Skin epidermis (tissue), 12 donors: ENCODE measurements around the gene EXOC4.
"Not testable (repeated sequence)": the region's sequence is repeated elsewhere in the genome, so short reads cannot be mapped to it uniquely, and the experiment has no call there.

Experiments
- H3K27ac ChIP-seq, 21 experiments: fragments of 200-600 bp; sonication (generic) in 11 of 21; one replicate each; pipeline ENCODE4 v1.5.0; 2020; ENCODE audit warnings: mild to moderate bottlenecking in 3 of 21, inconsistent platforms in 2 of 21, moderate library complexity in 2 of 21
- H3K4me3 ChIP-seq, 7 experiments: fragments of 200-600 bp; sonication (generic) in 2 of 7; one replicate each; pipeline ENCODE4 v1.5.0; 2020; ENCODE audit warnings: inconsistent platforms in 2 of 7, mild to moderate bottlenecking in 2 of 7, moderate library complexity in 1 of 7

The EXOC4 gene

GRCh38 chr7:133274265-133274664 lies 21.4 kb downstream of the EXOC4 start:
- Histone ChIP-seq H3K27ac (no peak overlapping the region), H3K4me3 (no peak overlapping the region)

DNA sequence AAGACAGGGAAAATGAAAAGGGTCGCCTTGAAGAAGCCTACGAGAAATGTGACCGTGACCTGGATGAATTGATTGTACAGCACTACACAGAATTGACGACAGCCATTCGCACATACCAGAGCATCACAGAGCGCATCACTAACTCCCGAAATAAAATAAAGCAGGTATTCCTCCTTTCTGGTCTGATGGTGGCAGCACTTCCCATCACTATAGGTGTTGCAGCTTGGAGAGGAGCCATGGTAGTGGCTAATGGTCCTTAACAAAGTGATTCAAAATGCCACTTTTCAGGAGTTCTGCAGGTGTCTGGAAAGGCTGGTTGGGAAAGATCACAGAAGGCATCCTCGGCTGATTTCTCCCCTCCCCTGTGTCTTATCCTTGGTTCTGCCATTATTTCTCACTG lies 22.1 kb downstream of the EXOC4 start:
- Histone ChIP-seq H3K4me3 (no peak overlapping the region), H3K27ac (no peak overlapping the region)

GRCh38 chr7:133275446-133276095 lies 22.7 kb downstream of the EXOC4 start:
- Histone ChIP-seq H3K4me3 (no peak overlapping the region), H3K27ac (no peak overlapping the region)

DNA sequence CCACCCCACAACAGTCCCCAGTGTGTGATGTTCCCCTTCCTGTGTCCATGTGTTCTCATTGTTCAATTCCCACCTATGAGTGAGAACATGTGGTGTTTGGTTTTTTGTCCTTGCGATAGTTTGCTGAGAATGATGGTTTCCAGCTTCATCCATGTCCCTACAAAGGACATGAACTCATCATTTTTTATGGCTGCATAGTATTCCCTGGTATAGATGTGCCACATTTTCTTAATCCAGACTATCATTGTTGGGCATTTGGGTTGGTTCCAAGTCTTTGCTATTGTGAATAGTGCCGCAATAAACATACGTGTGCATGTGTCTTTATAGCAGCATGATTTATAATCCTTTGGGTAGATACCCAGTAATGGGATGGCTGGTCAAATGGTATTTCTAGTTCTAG lies 26.1 kb downstream of the EXOC4 start:
- not testable (repeated sequence) for H3K27ac ChIP-seq, H3K4me3 ChIP-seq

GRCh38 chr7:133282094-133282493 lies 29.2 kb downstream of the EXOC4 start:
- no peak overlapping the region for H3K4me3 ChIP-seq

DNA sequence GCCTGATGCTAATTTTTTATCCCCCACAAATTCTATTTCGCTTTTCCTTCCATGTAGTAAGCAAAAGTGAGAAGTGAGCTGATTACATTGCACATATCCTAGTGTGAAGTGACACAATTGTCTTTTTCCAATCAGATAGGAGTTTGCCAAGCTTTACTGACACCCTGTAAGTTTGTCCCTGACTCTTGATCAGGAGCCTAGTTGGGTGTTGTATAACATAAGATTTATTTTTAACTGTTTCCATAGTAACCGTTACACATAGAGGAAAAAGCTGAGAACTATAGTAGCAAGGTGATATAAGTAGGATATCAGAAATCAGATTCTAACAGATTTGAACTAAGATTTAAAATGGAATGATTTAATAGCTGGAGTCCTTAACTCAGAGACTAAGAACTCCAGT lies 31.2 kb downstream of the EXOC4 start:
- H3K4me3 ChIP-seq, result no peak overlapping the region
- no peak overlapping the region for H3K27ac ChIP-seq

More at GRCh38 chr7:133282094-133282493, 29.2 kb downstream of the EXOC4 start:
- no peak overlapping the region for H3K27ac ChIP-seq

DNA sequence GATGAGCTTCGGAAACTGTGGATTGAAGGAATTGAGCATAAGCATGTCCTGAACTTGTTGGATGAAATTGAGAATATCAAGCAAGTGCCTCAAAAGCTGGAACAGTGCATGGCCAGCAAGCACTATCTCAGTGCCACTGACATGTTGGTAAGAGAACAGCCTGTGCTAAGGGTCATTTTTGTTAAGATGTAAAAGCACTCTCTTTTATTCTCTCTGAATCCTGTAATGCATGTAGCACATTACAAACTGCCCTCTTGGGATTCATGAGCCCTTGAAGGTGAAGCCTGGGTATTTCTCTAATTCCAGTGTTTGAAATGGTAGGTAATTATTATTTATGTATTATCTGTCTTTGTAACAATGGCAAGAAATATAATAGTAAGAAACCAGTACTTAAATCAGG lies 36.1 kb downstream of the EXOC4 start:
- Histone ChIP-seq H3K27ac (no peak overlapping the region), H3K4me3 (no peak overlapping the region)

DNA sequence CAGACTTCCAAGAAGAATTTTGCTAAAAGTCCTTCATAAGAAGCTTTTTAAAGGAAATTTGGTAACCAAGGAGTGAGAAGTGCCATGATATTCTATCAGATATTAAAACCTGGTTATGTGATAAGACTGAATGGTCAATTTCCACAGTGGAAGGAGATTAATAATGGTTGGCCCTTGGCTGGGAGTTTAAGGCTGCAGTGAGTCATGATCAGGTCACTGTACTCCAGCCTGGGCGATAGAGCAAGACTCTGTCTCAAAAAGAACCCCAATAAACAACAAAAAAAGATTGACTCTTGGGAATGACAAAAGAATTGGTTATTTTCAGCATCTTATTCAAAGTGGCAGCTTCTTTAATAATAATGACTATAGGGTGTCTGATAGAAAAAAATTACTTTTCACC lies 37.2 kb downstream of the EXOC4 start:
- Histone ChIP-seq H3K27ac (no peak overlapping the region), H3K4me3 (no peak overlapping the region)

- Histone ChIP-seq H3K27ac (no peak overlapping the region), H3K4me3 (no peak overlapping the region)
Measured at GRCh38 chr7:133290676-133291333, 37.9 kb downstream of the EXOC4 start.

- Histone ChIP-seq H3K4me3 (no peak overlapping the region), H3K27ac (no peak overlapping the region)
Measured at GRCh38 chr7:133292631-133293030, 39.8 kb downstream of the EXOC4 start.

DNA sequence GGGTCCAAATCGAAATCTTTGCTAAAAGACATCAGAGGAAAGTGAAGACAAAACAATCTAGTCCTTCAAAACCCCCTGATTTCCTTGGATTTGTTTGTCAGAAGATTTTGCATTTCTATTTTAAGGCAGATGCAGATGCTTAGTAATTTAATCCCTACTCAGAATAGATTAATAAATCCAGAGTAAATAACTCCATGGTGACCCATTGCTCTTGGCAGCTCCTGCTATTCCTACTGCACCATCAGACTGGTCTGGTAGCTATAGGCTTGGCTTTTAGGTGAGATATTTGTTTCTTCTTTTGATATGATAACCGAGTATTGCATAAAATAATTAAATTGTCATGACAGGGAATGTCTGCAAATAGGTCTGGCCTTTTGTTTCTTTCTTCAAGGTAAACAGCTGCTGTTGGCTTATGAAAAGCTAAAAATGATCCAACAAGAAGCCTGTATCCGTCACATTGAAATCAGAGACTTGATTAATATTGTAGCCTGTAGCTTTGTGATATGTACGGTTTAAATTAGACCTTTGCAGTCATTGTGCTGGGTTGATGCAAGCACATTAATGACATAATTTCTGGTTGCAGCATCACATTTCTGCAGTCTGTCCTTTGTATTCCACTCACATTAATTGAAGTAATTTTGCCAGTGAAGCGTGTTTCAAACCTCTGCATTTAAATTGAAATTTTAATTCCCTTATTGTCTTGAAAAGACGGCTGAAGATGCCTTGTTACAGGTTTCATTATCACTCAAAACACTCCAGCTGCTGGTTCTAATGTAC lies 40.7 kb downstream of the EXOC4 start:
- H3K4me3 ChIP-seq, result no peak overlapping the region

GRCh38 chr7:133294234-133294633 lies 41.4 kb downstream of the EXOC4 start:
- Histone ChIP-seq H3K27ac (no peak overlapping the region), H3K4me3 (no peak overlapping the region)

More for the DNA sequence above, 40.7 kb downstream of the EXOC4 start:
- H3K27ac ChIP-seq, result no peak overlapping the region

DNA sequence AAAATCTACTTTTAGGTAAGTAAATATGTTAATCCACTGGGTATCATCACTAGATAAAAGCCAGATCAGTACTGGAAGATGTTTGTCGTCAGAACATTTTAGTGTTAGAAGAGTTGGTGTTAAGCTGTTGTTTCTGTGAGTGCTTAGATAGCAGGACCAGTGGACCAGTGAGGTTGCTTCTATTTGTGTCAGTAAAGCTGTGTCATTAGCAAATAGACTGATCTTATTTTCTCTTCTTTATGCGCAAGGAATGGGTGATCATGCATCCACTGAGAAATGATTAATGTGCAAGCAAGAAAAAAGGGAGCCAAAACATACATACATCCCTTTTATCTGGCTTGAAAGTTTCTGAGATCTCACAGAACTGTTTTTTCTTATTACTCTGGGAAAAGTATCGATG lies 42.6 kb downstream of the EXOC4 start:
- no peak overlapping the region for H3K27ac ChIP-seq
- no peak overlapping the region for H3K4me3 ChIP-seq

DNA sequence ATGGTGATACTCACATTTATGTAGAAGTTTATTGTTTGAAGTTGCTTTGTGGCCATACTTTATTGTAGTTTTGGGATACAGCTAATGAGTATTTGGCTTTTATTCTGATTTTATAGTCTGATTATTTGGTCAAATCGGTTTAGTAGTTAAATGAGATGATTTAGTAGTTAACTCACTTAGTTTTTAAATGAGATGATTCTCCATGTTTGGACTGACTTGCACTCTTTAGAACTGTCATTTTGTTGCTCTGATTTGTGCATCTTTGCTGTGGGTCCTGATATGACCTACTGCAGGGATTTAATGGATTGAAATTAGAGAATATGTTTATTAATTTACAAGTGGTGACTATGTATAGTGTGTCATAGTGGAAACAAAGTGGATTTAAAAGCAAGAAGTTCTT lies 44.2 kb downstream of the EXOC4 start:
- no peak overlapping the region for H3K4me3 ChIP-seq
- no peak overlapping the region for H3K27ac ChIP-seq

DNA sequence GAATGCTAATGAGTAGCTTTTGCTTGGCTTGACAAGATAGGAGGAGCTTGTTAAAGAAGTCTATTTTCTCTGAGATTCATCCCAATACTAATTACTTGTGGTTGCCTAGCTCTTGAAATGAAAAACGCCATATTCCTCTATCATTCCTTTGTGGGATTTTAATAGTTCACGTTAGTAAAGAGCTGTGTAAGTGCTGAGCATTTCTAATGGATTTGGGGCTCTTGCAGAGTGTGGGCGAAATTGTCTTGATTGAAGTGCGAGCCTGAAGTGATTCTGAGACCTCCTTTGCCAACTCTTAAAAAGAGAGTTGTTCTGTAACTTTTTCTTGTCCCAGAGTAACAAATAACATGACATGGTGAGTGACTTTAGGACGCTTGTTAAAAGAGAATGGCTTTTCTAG lies 45.2 kb downstream of the EXOC4 start:
- Histone ChIP-seq H3K4me3 (no peak overlapping the region), H3K27ac (no peak overlapping the region)

GRCh38 chr7:133299676-133300075 lies 46.8 kb downstream of the EXOC4 start:
- no peak overlapping the region for H3K4me3 ChIP-seq
- no peak overlapping the region for H3K27ac ChIP-seq

DNA sequence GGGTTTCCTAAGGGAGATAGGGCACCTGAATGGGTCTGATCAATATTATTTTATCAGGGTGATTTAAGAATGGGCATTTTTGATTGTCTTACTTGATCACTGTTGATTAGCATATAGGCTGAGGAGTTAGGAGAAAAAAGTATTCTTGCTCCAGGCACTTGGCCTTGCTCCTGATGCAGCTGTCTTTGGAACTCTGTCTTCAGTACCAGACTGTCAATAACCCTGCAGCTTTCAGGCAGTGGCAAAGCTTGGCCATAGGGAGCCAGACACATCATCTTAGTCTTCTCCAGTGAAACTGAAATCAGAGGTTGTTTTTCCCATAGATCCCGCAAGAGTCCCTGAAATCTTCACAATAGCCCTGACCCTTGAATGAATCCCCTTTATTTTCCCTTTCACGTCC lies 47.2 kb downstream of the EXOC4 start:
- Histone ChIP-seq H3K27ac (no peak overlapping the region), H3K4me3 (no peak overlapping the region)

- no peak overlapping the region for H3K27ac ChIP-seq
Measured at GRCh38 chr7:133300811-133301210, 47.9 kb downstream of the EXOC4 start.

GRCh38 chr7:133301444-133301843 lies 48.6 kb downstream of the EXOC4 start:
- Histone ChIP-seq H3K4me3 (no peak overlapping the region), H3K27ac (no peak overlapping the region)

More at GRCh38 chr7:133300811-133301210, 47.9 kb downstream of the EXOC4 start:
- H3K4me3 ChIP-seq, result no peak overlapping the region

GRCh38 chr7:133303372-133303771 lies 50.5 kb downstream of the EXOC4 start:
- Histone ChIP-seq H3K4me3 (no peak overlapping the region), H3K27ac (no peak overlapping the region)

DNA sequence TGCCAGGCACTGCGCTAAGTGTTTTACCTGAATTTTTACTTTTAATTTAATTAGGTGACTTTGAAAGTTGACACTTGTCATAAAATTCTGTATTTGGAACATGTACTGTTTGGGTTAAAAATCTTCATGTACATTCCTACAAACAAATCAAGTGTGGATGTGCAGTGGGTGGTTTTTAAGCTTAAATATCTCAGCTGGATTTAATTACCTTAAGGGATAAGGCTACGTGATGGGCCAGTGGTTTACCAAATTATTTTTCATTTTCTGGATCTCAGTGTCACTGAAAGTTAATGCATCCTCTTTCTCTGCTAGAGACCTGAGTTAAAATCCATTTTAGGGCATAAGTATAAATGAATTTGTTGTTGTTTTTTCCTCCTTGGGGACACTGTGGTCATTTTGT lies 51.1 kb downstream of the EXOC4 start:
- Histone ChIP-seq H3K27ac (no peak overlapping the region), H3K4me3 (no peak overlapping the region)
